Right lobe of liver (tissue), 6 donors: ENCODE measurements around the gene UMOD. TPM values are rescaled to one million over a fixed set of nuclear protein-coding genes. Genes with fewer than 3 reads are reported as not detected.

ENCODE experiments used
- ATAC-seq, 4 donors: fragments of 200-7000 bp; cut with Tn5 transposase; one replicate each; pipeline ENCODE4 v1.9.1; 2020; ENCODE audit warnings: mild to moderate bottlenecking in 4 of 4, moderate library complexity in 4 of 4
- DNase-seq, 3 donors: peaks; one replicate each; pipeline ENCODE4 v3.0.0-alpha.2; 2020
- H3K27ac ChIP-seq, 3 donors: fragments of 200-600 bp; one replicate each; pipeline ENCODE4 v1.8.0; 2022
- H3K27me3 ChIP-seq, 2 donors: fragments of 200-600 bp; one replicate each; pipeline ENCODE4 v1.8.0; 2022
- H3K36me3 ChIP-seq, 4 donors: fragments of 200-600 bp; sonication (generic) in 1 of 4; one replicate each; pipeline versions ENCODE4 v1.5.1 to v1.8.0; 2017 to 2022; ENCODE audit warnings: control low read depth in 1 of 4
- H3K4me1 ChIP-seq, 4 donors: fragments of 200-600 bp; sonication (generic) in 1 of 4; one replicate each; pipeline versions ENCODE4 v1.5.1 to v1.8.0; 2017 to 2022; ENCODE audit warnings: control low read depth in 1 of 4
- H3K4me3 ChIP-seq, 3 donors: fragments of 200-600 bp; one replicate each; pipeline ENCODE4 v1.8.0; 2022
- H3K9me3 ChIP-seq, 4 donors: fragments of 200-600 bp; sonication (generic) in 1 of 4; one replicate each; pipeline versions ENCODE4 v1.5.1 to v1.8.0; 2017 to 2022; ENCODE audit warnings: control low read depth in 1 of 4
- CTCF ChIP-seq, 4 donors: fragments of 200-600 bp in 3 of 4; fragments of 450-650 bp in 1 of 4; IDR thresholded peaks; one replicate each; pipeline versions ENCODE4 v1.5.1 to v1.8.0; 2016 to 2022; ENCODE audit warnings: antibody characterized with exemption in 4 of 4, mild to moderate bottlenecking in 2 of 4
- POLR2A ChIP-seq: fragments of 450-650 bp; IDR thresholded peaks from one replicate; pipeline ENCODE4 v1.6.1; 2017; ENCODE audit warnings: antibody characterized with exemption, mild to moderate bottlenecking
- WGBS: methylation state at CpG from one replicate; pipeline ENCODE4 v1.1.6; 2018; ENCODE audit warnings: low coverage, low lambda C conversion rate; ENCODE audit not compliant: insufficient coverage; ENCODE audit errors: missing lambda C conversion rate; 5-methylcytosine and 5-hydroxymethylcytosine counted together
- intact Hi-C, 2 donors: fragments of 100-400 bp; cut with DNase I; formaldehyde crosslinking; loops; one replicate each; pipeline versions ENCODE4 v1.11.2 to v1.14.1; 2022
- total RNA-seq, 6 experiments: library from RNA; depleted of rRNA in 2 of 6; stranded (reverse); fragments of >200 nt in 2 of 6; fragmentation: NEBNext Ultra II Directional in 3 of 6; extraction: Animal tissue kit (Norgen Biotek cat#: 25700) in 3 of 6; gene quantifications; one replicate each; pipeline versions ENCODE4 v1.1.0 to v1.2.4, GENCODE V29; 2016 to 2023
- donor health status: DM: no; HTN: yes; CAD: no.
- donor health status: DM: no; HTN: no; CAD: no.
- donor health status: DM: no; HTN: no; CAD: no.
- donor health status: DM: no; HTN: yes; CAD: no.
- donor health status: DM: no; HTN: yes; CAD: no.

UMOD gene
- total RNA-seq, 6 experiments from 2014 or later = not detected

GRCh38 chr16:20364051-20364450 lies 11.5 kb upstream of the UMOD start:
- H3K4me3 ChIP-seq = no peak overlapping the region
- H3K4me1 ChIP-seq = no peaks in the 10 kb centered on the region
- ATAC-seq = no peak
- WGBS = 92% methylated on average over 2 of the region's 3 CpGs
- no peak overlapping the region for H3K27ac ChIP-seq
- no peaks in the 10 kb centered on the region for H3K9me3 ChIP-seq
- no peaks in the 10 kb centered on the region for H3K27me3 ChIP-seq
- no peaks in the 10 kb centered on the region for H3K36me3 ChIP-seq
- intact Hi-C loops = no loop called here
- DNase-seq = no peak
- TF ChIP-seq POLR2A = no peak

GRCh38 chr16:20363191-20363590 lies 10.7 kb upstream of the UMOD start:
- ATAC-seq (no peak), DNase-seq (no peak)
- H3K4me1 ChIP-seq = no peaks in the 10 kb centered on the region
- intact Hi-C loops = no loop called here
- no peaks in the 10 kb centered on the region for H3K36me3 ChIP-seq
- no peak overlapping the region for H3K27ac ChIP-seq
- H3K4me3 ChIP-seq = no peak overlapping the region
- TF ChIP-seq POLR2A (no peak), CTCF (IDR thresholded peaks at IDR 0.05) (no peak)
- H3K27me3 ChIP-seq = no peaks in the 10 kb centered on the region
- no peaks in the 10 kb centered on the region for H3K9me3 ChIP-seq
- 55% methylated on average over 2 of the region's 2 CpGs for WGBS

GRCh38 chr16:20359997-20360396 lies 7.5 kb upstream of the UMOD start:
- 25% methylated on average over 1 of the region's 2 CpGs for WGBS
- H3K4me3 ChIP-seq = no peak overlapping the region

GRCh38 chr16:20355114-20355782 lies 2.7 kb upstream of the UMOD start:
- Histone ChIP-seq H3K4me1 (peaks cover 0 to 19% (median 3%) of the 10 kb centered on the region in 4 donors), H3K36me3 (no peaks in the 10 kb centered on the region), H3K27me3 (no peaks in the 10 kb centered on the region), H3K4me3 (no peak overlapping the region), H3K9me3 (no peaks in the 10 kb centered on the region), H3K27ac (peak overlapping the region in 1 of 3 donors; percentile 24)
- ATAC-seq (peak; percentile 69 to 83 (median 76)), DNase-seq (no peak)
- 32% methylated on average over 6 of the region's 7 CpGs for WGBS
- intact Hi-C loops = no loop called here
- TF ChIP-seq POLR2A (no peak), CTCF (IDR thresholded peaks at IDR 0.05) (no peak)

More at GRCh38 chr16:20359997-20360396, 7.5 kb upstream of the UMOD start:
- DNase-seq = peak in 1 of 3 donors; percentile 23
- Histone ChIP-seq H3K9me3 (no peaks in the 10 kb centered on the region), H3K27me3 (no peaks in the 10 kb centered on the region), H3K36me3 (no peaks in the 10 kb centered on the region), H3K4me1 (peaks cover 0 to 7% (median under 1%) of the 10 kb centered on the region in 4 donors), H3K27ac (no peak overlapping the region)
- peak in 3 of 4 donors; percentile 24 to 34 (median 26) for TF ChIP-seq CTCF (IDR thresholded peaks at IDR 0.05)
- no peak for TF ChIP-seq POLR2A
- ATAC-seq = peak in 3 of 4 donors; percentile 27 to 30 (median 30)
- intact Hi-C loops = no loop called here

- TF ChIP-seq POLR2A (no peak), CTCF (IDR thresholded peaks at IDR 0.05) (no peak)
These were observed 864 bp upstream of the UMOD start for GRCh38 chr16:20353379-20353778.

More at GRCh38 chr16:20353379-20353778, 864 bp upstream of the UMOD start:
- Histone ChIP-seq H3K4me3 (no peak overlapping the region), H3K9me3 (no peaks in the 10 kb centered on the region), H3K4me1 (peaks cover 0 to 19% (median 3%) of the 10 kb centered on the region in 4 donors), H3K27ac (no peak overlapping the region), H3K27me3 (no peaks in the 10 kb centered on the region), H3K36me3 (no peaks in the 10 kb centered on the region)
- intact Hi-C loops = no loop called here
- DNase-seq (no peak), ATAC-seq (no peak)
